VCaP (cell line): ENCODE data around the gene KRTAP19-8.

Experiments used
- H3K27ac ChIP-seq: fragments of 450-650 bp; 2 replicates; pipeline ENCODE4 v1.5.1; 2017
- TF ChIP-seq, protein P1 (sequence below): fragments of 450-650 bp; conservative IDR thresholded peaks from 2 replicates; pipeline ENCODE4 v1.5.1; 2017; ENCODE audit warnings: mild to moderate bottlenecking, moderate library complexity

Gene KRTAP19-8

DNA sequence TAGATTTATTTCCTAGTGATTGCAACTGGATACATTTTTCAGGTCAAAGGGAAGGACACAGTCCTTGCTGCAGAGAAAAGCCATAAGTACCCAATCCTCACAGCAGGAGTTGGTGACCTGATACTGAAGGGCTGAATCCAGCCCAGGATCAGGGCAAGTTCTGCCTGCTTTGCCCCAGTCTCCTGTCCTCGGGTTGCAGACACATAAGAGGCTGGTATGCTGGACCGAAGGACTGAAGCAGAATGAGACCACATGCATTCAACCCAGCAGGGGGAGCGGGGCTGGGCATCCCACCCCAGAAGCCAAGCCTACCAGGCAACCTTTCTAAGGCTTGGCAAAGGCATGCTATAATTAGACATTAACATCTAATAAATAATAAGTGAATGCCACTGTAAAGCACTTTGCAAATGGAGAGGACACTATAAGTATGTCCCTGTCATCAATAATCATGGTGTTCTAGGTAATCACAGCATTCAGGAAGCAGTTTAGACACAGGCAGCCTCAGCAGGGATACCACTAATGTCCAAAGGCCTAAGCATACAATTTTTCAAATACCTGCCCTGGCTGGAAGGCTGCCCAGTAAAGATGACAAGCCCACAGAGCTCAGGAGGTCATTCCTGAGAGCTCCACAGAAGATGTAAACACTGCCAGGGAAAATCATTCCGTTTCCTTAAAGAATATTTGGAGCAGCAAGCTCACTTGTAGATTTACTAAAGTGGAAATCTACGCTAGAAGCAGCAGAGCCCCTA, 47.6 kb downstream of the KRTAP19-8 start:
- TF ChIP-seq, protein P1, sequence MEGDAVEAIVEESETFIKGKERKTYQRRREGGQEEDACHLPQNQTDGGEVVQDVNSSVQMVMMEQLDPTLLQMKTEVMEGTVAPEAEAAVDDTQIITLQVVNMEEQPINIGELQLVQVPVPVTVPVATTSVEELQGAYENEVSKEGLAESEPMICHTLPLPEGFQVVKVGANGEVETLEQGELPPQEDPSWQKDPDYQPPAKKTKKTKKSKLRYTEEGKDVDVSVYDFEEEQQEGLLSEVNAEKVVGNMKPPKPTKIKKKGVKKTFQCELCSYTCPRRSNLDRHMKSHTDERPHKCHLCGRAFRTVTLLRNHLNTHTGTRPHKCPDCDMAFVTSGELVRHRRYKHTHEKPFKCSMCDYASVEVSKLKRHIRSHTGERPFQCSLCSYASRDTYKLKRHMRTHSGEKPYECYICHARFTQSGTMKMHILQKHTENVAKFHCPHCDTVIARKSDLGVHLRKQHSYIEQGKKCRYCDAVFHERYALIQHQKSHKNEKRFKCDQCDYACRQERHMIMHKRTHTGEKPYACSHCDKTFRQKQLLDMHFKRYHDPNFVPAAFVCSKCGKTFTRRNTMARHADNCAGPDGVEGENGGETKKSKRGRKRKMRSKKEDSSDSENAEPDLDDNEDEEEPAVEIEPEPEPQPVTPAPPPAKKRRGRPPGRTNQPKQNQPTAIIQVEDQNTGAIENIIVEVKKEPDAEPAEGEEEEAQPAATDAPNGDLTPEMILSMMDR, result no peak
- no peak overlapping the region for H3K27ac ChIP-seq

- H3K27ac ChIP-seq, result no peak overlapping the region
- TF ChIP-seq, protein P1, result no peak
Measured at GRCh38 chr21:30988706-30989105, 49.6 kb downstream of the KRTAP19-8 start.
